ENCODE data around the gene IFNA7. TPM values are rescaled to one million over a fixed set of nuclear protein-coding genes. Genes with fewer than 3 reads are reported as not detected.
A peak's percentile ranks its signal among the peaks of the same experiment; 100 is the strongest.
"Not testable (repeated sequence)": the region's sequence is repeated elsewhere in the genome, so short reads cannot be mapped to it uniquely, and the experiment has no call there.

IFNA7 gene
- total RNA-seq (not detected), total RNA-seq (0 reads per million in 29 experiments)
- not detected for total RNA-seq (2013)

DNA sequence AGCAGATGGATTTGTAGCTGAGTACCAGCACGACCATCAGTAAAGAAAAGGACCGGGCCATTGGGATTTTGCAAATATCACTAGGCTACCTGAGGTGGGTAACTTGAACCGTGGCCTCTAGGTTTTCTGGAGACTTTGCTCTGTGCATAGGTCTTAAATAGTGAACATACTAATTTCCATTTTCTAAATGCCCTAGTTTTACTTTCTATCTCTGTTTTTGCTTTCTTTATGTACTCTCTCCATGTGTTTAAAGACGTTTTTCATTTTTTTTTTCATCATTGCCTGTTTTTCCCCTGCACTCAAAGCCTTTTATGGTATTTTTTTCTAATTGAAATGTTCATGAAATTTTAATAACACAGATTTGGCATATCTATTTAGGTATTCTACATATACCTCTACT lies at the start of gene IFNA7:
IFNA7 (minus strand) TSS at position 101 of the 400 bp plus-strand sequence; CDS start at position 61, 40 bp downstream.
- H3K27me3 ChIP-seq (replicated peaks in 1 of 2; ENCODE audit: control insufficient read depth in 2 of 2, extremely low read depth in 1 of 2, insufficient read depth in 2 of 2, low read length in 1 of 2); H3K4me3 ChIP-seq (ENCODE audit: control insufficient read depth in 1 of 2, extremely low read depth in 1 of 2, low read length in 1 of 2); H3K27ac Mint-ChIP-seq; H3K4me1 ChIP-seq (ENCODE audit: control insufficient read depth in 1 of 2, extremely low read depth in 1 of 2, insufficient read depth in 2 of 2, low read length in 2 of 2); H3K4me1 Mint-ChIP-seq; H3K27ac ChIP-seq (ENCODE audit: low read length); H3K9me3 Mint-ChIP-seq; CTCF ChIA-PET; H3K36me3 Mint-ChIP-seq; H3K36me3 ChIP-seq (ENCODE audit: control insufficient read depth in 2 of 2, extremely low read depth in 1 of 2, insufficient read depth in 1 of 2, low read length in 1 of 2); H3K9me3 ChIP-seq; ATAC-seq (replicated peaks in 1 of 4); H3K4me3 Mint-ChIP-seq; DNase-seq: not testable (repeated sequence)
- peaks cover 17 to 19% of the 10 kb centered on the region in 2 donors for H3K27me3 Mint-ChIP-seq
- POLR2A ChIA-PET, result interaction anchor here in 1 of 2 donors (0.6 kb wide), 1 partner anchor 573 kb away, joined by 3 read pairs; no protein-coding TSS in a partner anchor
- WGBS (ENCODE audit: insufficient coverage), result 93% methylated on average over 2 of the region's 4 CpGs

DNA sequence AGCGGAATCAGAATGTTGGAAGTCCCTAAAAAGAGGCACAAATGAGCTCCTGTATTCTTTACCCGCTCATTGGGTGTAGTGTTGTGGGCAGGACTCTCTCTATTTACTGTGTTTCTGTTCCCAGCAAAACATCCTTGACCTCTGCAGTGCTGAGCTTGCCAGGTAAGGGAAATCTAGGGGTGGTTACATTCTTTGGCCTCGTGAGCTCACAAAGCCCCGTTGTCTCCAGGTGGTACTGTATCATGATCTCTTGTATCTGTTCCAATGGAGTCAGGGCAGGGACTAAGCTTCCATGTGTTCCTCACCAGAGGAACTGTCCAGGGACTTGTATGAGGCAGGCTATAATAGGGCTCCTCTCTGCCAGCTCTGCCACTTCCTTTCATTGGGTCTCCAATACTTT lies 49.6 kb upstream of the IFNA7 start:
- Mint-ChIP-seq H3K27ac (no peak overlapping the region), H3K36me3 (no peaks in the 10 kb centered on the region), H3K9me3 (no peaks in the 10 kb centered on the region), H3K4me3 (no peak overlapping the region), H3K27me3 (peaks cover 12 to 14% of the 10 kb centered on the region in 2 donors), H3K4me1 (peaks cover 5 to 13% (median 8%) of the 10 kb centered on the region in 3 donors)
- no peaks in the 10 kb centered on the region for H3K9me3 ChIP-seq
- H3K4me3 ChIP-seq (ENCODE audit: control insufficient read depth in 1 of 2, extremely low read depth in 1 of 2, low read length in 1 of 2), result no peak overlapping the region
- no peak overlapping the region for H3K27ac ChIP-seq (ENCODE audit: low read length)
- CTCF ChIA-PET, result interaction anchor here (0.7 to 1.7 kb wide), 7 partner anchors 16 to 204 kb away, joined by 3 to 6 read pairs (median 4); no protein-coding TSS in a partner anchor
- H3K36me3 ChIP-seq (ENCODE audit: control insufficient read depth in 2 of 2, extremely low read depth in 1 of 2, insufficient read depth in 1 of 2, low read length in 1 of 2), result no peaks in the 10 kb centered on the region
- POLR2A ChIA-PET, result no interaction called here
- peaks cover 3 to 5% of the 10 kb centered on the region in 2 experiments for H3K4me1 ChIP-seq (ENCODE audit: control insufficient read depth in 1 of 2, extremely low read depth in 1 of 2, insufficient read depth in 2 of 2, low read length in 2 of 2)
- WGBS (ENCODE audit: insufficient coverage), result 81% methylated on average over 3 of the region's 4 CpGs
- DNase-seq (no peak), ATAC-seq (replicated peaks in 1 of 4) (no peak)
- peaks cover 0 to 2% of the 10 kb centered on the region in 2 experiments for H3K27me3 ChIP-seq (replicated peaks in 1 of 2; ENCODE audit: control insufficient read depth in 2 of 2, extremely low read depth in 1 of 2, insufficient read depth in 2 of 2, low read length in 1 of 2)

GRCh38 chr9:21251190-21251589 lies 49.2 kb upstream of the IFNA7 start:
- Mint-ChIP-seq H3K36me3 (no peaks in the 10 kb centered on the region), H3K27ac (no peak overlapping the region), H3K9me3 (no peaks in the 10 kb centered on the region), H3K4me3 (no peak overlapping the region), H3K4me1 (peaks cover 5 to 13% (median 8%) of the 10 kb centered on the region in 3 donors), H3K27me3 (peaks cover 12 to 16% of the 10 kb centered on the region in 2 donors)
- ATAC-seq (replicated peaks in 1 of 4) (peak in 1 of 4 experiments; percentile 11), DNase-seq (no peak)
- POLR2A ChIA-PET, result no interaction called here
- CTCF ChIA-PET, result interaction anchor here in 1 of 2 donors (0.8 to 1.7 kb wide), 4 partner anchors 16 to 75 kb away, joined by 3 to 6 read pairs (median 4); no protein-coding TSS in a partner anchor
- Histone ChIP-seq H3K27ac (ENCODE audit: low read length) (no peak overlapping the region), H3K36me3 (ENCODE audit: control insufficient read depth in 2 of 2, extremely low read depth in 1 of 2, insufficient read depth in 1 of 2, low read length in 1 of 2) (no peaks in the 10 kb centered on the region), H3K9me3 (no peaks in the 10 kb centered on the region), H3K4me3 (ENCODE audit: control insufficient read depth in 1 of 2, extremely low read depth in 1 of 2, low read length in 1 of 2) (no peak overlapping the region), H3K27me3 (replicated peaks in 1 of 2; ENCODE audit: control insufficient read depth in 2 of 2, extremely low read depth in 1 of 2, insufficient read depth in 2 of 2, low read length in 1 of 2) (peaks cover 0 to 2% of the 10 kb centered on the region in 2 experiments), H3K4me1 (ENCODE audit: control insufficient read depth in 1 of 2, extremely low read depth in 1 of 2, insufficient read depth in 2 of 2, low read length in 2 of 2) (peaks cover 3 to 5% of the 10 kb centered on the region in 2 experiments)
- 54% methylated on average over 1 of the region's 1 CpG for WGBS (ENCODE audit: insufficient coverage)

GRCh38 chr9:21244836-21245235 lies 42.8 kb upstream of the IFNA7 start:
- Mint-ChIP-seq H3K4me1 (no peaks in the 10 kb centered on the region), H3K27me3 (peaks cover 13 to 16% of the 10 kb centered on the region in 2 donors), H3K9me3 (no peaks in the 10 kb centered on the region), H3K4me3 (no peak overlapping the region), H3K36me3 (no peaks in the 10 kb centered on the region), H3K27ac (no peak overlapping the region)
- CTCF ChIA-PET, result no interaction called here
- Histone ChIP-seq H3K9me3 (no peaks in the 10 kb centered on the region), H3K27me3 (replicated peaks in 1 of 2; ENCODE audit: control insufficient read depth in 2 of 2, extremely low read depth in 1 of 2, insufficient read depth in 2 of 2, low read length in 1 of 2) (no peaks in the 10 kb centered on the region), H3K27ac (ENCODE audit: low read length) (no peak overlapping the region), H3K4me1 (ENCODE audit: control insufficient read depth in 1 of 2, extremely low read depth in 1 of 2, insufficient read depth in 2 of 2, low read length in 2 of 2) (no peaks in the 10 kb centered on the region), H3K36me3 (ENCODE audit: control insufficient read depth in 2 of 2, extremely low read depth in 1 of 2, insufficient read depth in 1 of 2, low read length in 1 of 2) (no peaks in the 10 kb centered on the region), H3K4me3 (ENCODE audit: control insufficient read depth in 1 of 2, extremely low read depth in 1 of 2, low read length in 1 of 2) (no peak overlapping the region)
- ATAC-seq (replicated peaks in 1 of 4) (no peak), DNase-seq (no peak)
- 44% methylated on average over 2 of the region's 2 CpGs for WGBS (ENCODE audit: insufficient coverage)
- POLR2A ChIA-PET, result no interaction called here

- WGBS (ENCODE audit: insufficient coverage), result no CpG with 5 or more reads among the region's 2 CpGs
Measured at GRCh38 chr9:21239911-21240310, 37.9 kb upstream of the IFNA7 start, which contains the start of gene IFNA14. IFNA14 (minus strand) TSS chr9:21240005; CDS start chr9:21239935, 70 bp downstream.

DNA sequence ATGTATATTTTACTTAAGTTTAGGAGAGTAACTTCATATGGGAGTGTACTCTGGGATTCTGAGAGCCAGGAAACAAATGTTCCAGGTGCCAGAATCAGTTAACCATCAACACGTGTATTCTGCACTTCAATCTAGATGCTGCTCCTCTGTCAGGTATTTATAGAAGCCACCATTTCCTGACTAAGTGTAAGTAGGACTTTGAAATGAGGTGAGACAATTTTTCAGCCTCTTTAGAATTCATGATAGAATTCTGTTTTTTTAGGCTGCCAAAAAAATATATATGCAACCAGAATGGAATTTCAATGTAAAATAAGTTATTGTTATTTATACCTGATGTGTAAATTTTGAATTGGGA lies 34.3 kb upstream of the IFNA7 start:
- POLR2A ChIA-PET; H3K4me1 ChIP-seq (ENCODE audit: control insufficient read depth in 1 of 2, extremely low read depth in 1 of 2, insufficient read depth in 2 of 2, low read length in 2 of 2); H3K27ac Mint-ChIP-seq; H3K9me3 ChIP-seq; H3K27me3 Mint-ChIP-seq; H3K9me3 Mint-ChIP-seq; H3K36me3 ChIP-seq (ENCODE audit: control insufficient read depth in 2 of 2, extremely low read depth in 1 of 2, insufficient read depth in 1 of 2, low read length in 1 of 2); H3K27me3 ChIP-seq (replicated peaks in 1 of 2; ENCODE audit: control insufficient read depth in 2 of 2, extremely low read depth in 1 of 2, insufficient read depth in 2 of 2, low read length in 1 of 2); H3K27ac ChIP-seq (ENCODE audit: low read length); H3K36me3 Mint-ChIP-seq; H3K4me3 ChIP-seq (ENCODE audit: control insufficient read depth in 1 of 2, extremely low read depth in 1 of 2, low read length in 1 of 2); DNase-seq: not testable (repeated sequence)
- Mint-ChIP-seq H3K4me1 (peaks cover 11 to 15% (median 11%) of the 10 kb centered on the region in 3 donors), H3K4me3 (peak overlapping the region in 2 of 3 donors; percentile 50 to 63)
- peak in 1 of 4 experiments; percentile 57 for ATAC-seq (replicated peaks in 1 of 4)
- CTCF ChIA-PET, result interaction anchor here (0.6 to 1.8 kb wide), 15 partner anchors 16 to 864 kb away, joined by 3 to 7 read pairs (median 3); no protein-coding TSS in a partner anchor
- WGBS (ENCODE audit: insufficient coverage), result no CpG with 5 or more reads among the region's 1 CpG

More at GRCh38 chr9:21239911-21240310, 37.9 kb upstream of the IFNA7 start, which contains the start of gene IFNA14:
- peaks cover 7 to 10% of the 10 kb centered on the region in 2 donors for H3K27me3 Mint-ChIP-seq
- H3K36me3 ChIP-seq (ENCODE audit: control insufficient read depth in 2 of 2, extremely low read depth in 1 of 2, insufficient read depth in 1 of 2, low read length in 1 of 2), result no peaks in the 10 kb centered on the region
- no peaks in the 10 kb centered on the region for H3K36me3 Mint-ChIP-seq
- H3K4me1 Mint-ChIP-seq, result peaks cover 11 to 15% (median 11%) of the 10 kb centered on the region in 3 donors
- H3K9me3 ChIP-seq, result no peaks in the 10 kb centered on the region
- H3K9me3 Mint-ChIP-seq, result no peaks in the 10 kb centered on the region
- DNase-seq, result no peak
- no peak within 1 kb of the TSS for H3K4me3 ChIP-seq (ENCODE audit: control insufficient read depth in 1 of 2, extremely low read depth in 1 of 2, low read length in 1 of 2)
- H3K27ac Mint-ChIP-seq, result no peak within 1 kb of the TSS
- no peak within 1 kb of the TSS for H3K4me3 Mint-ChIP-seq
- ChIA-PET CTCF (interaction anchor here (0.6 to 1.2 kb wide), 2 partner anchors 13 to 541 kb away, joined by 3 read pairs; no protein-coding TSS in a partner anchor), POLR2A (no interaction called here)
- peaks cover 0 to 6% of the 10 kb centered on the region in 2 experiments for H3K4me1 ChIP-seq (ENCODE audit: control insufficient read depth in 1 of 2, extremely low read depth in 1 of 2, insufficient read depth in 2 of 2, low read length in 2 of 2)
- no peak within 1 kb of the TSS for H3K27ac ChIP-seq (ENCODE audit: low read length)
- ATAC-seq (replicated peaks in 1 of 4), result no peak
- no peaks in the 10 kb centered on the region for H3K27me3 ChIP-seq (replicated peaks in 1 of 2; ENCODE audit: control insufficient read depth in 2 of 2, extremely low read depth in 1 of 2, insufficient read depth in 2 of 2, low read length in 1 of 2)

All from T-cell (primary cell).